Sigmoid colon (tissue), 7 donors: Measurements from ENCODE around the gene RNF180. TPM values are rescaled to one million over a fixed set of nuclear protein-coding genes. Genes with fewer than 3 reads are reported as not detected.

Source experiments
- DNase-seq: peaks from one replicate; pipeline ENCODE4 v3.0.0-alpha.2; 2019
- H3K27ac ChIP-seq, 4 donors: fragments of 200-600 bp; sonication (generic); one replicate each; pipeline ENCODE4 v1.5.1; 2016 to 2019; ENCODE audit warnings: mild to moderate bottlenecking in 1 of 4
- H3K27me3 ChIP-seq, 3 donors: fragments of 200-600 bp; sonication (generic); one replicate each; pipeline ENCODE4 v1.5.1; 2019; ENCODE audit warnings: mild to moderate bottlenecking in 1 of 3
- H3K36me3 ChIP-seq, 4 donors: fragments of 200-600 bp; sonication (generic); one replicate each; pipeline ENCODE4 v1.5.1; 2016 to 2019
- H3K4me1 ChIP-seq, 4 donors: fragments of 200-600 bp; sonication (generic); one replicate each; pipeline ENCODE4 v1.5.1; 2017 to 2019
- H3K4me3 ChIP-seq, 4 donors: fragments of 200-600 bp; sonication (generic); one replicate each; pipeline ENCODE4 v1.5.1; 2017 to 2019; ENCODE audit warnings: mild to moderate bottlenecking in 2 of 4, moderate library complexity in 1 of 4
- H3K9me3 ChIP-seq, 4 donors: fragments of 200-600 bp in 3 of 4; sonication (generic) in 3 of 4; one replicate each; pipeline versions ENCODE4 v1.5.1 to v1.6.1; 2013 to 2019
- CTCF ChIP-seq, 4 experiments: fragments of 450-650 bp in 3 of 4; fragments of 200-600 bp in 1 of 4; IDR thresholded peaks; one replicate each; pipeline ENCODE4 v1.5.1; 2016 to 2019; ENCODE audit warnings: antibody characterized with exemption in 4 of 4, mild to moderate bottlenecking in 3 of 4, moderate library complexity in 2 of 4
- EP300 ChIP-seq, 4 donors: sonication (generic); formaldehyde crosslinking; IDR thresholded peaks; one replicate each; pipeline ENCODE4 v1.6.1; 2017; ENCODE audit warnings: antibody characterized with exemption in 4 of 4
- POLR2A ChIP-seq, 2 donors: fragments of 450-650 bp; IDR thresholded peaks; one replicate each; pipeline ENCODE4 v1.6.1; 2016; ENCODE audit warnings: antibody characterized with exemption in 2 of 2, mild to moderate bottlenecking in 2 of 2, moderate library complexity in 2 of 2
- POLR2AphosphoS5 ChIP-seq, 4 donors: sonication (generic); formaldehyde crosslinking; IDR thresholded peaks; one replicate each; pipeline ENCODE4 v1.6.1; 2017; ENCODE audit warnings: antibody characterized with exemption in 4 of 4
- WGBS, 2 donors: extraction: QIAGEN DNeasy Blood & Tissue Kit; methylation state at CpG; one replicate each; pipeline ENCODE4 v1.1.7; 2013; 5-methylcytosine and 5-hydroxymethylcytosine counted together
- intact Hi-C: fragments of 100-400 bp; cut with DNase I; formaldehyde crosslinking; loops from one replicate; pipeline ENCODE4 v1.15.1; 2023
- polyA plus RNA-seq, 3 donors: library from polyadenylated mRNA; stranded (reverse); fragments of 200-250 nt; gene quantifications; one replicate each; pipeline ENCODE4 v1.2.3, GENCODE V29; 2013
- total RNA-seq, 4 donors: library from RNA; depleted of rRNA; stranded (reverse); fragments of >200 nt; gene quantifications; one replicate each; pipeline ENCODE4 v1.1.0, GENCODE V29; 2016
- donor health status: healthy with polysubstance abuse.
- donor health status: Bipolar disorder and iron deficiency.
- donor health status: healthy.

Gene RNF180
- total and polyA plus RNA-seq, 7 donors, result 0.23 to 27.1 (median 16.6) TPM

GRCh38 chr5:64166201-64166959 is 737 bp downstream of the RNF180 start:
- no peaks in the 10 kb centered on the region for H3K36me3 ChIP-seq
- intact Hi-C loops, result no loop called here
- no peaks in the 10 kb centered on the region for H3K27me3 ChIP-seq
- 12 to 22% methylated on average over 23 of the region's 23 CpGs for WGBS, 2 donors
- peak overlapping the region; percentile 58 to 93 (median 76) for H3K4me3 ChIP-seq
- TF ChIP-seq POLR2AphosphoS5 (IDR thresholded peaks at IDR 0.05) (no peak), POLR2A (IDR thresholded peaks at IDR 0.05) (no peak), CTCF (IDR thresholded peaks at IDR 0.05) (no peak), EP300 (IDR thresholded peaks at IDR 0.05) (no peak)
- H3K4me1 ChIP-seq, result peaks cover 0 to 23% (median 6%) of the 10 kb centered on the region in 4 donors
- peak overlapping the region; percentile 75 to 81 (median 76) for H3K27ac ChIP-seq
- no peaks in the 10 kb centered on the region for H3K9me3 ChIP-seq
- DNase-seq, result peak; percentile 62

GRCh38 chr5:64176301-64176700 is 10.7 kb downstream of the RNF180 start:
- Histone ChIP-seq H3K27ac (no peak overlapping the region), H3K4me1 (no peaks in the 10 kb centered on the region), H3K36me3 (no peaks in the 10 kb centered on the region), H3K4me3 (no peak overlapping the region), H3K9me3 (no peaks in the 10 kb centered on the region), H3K27me3 (no peaks in the 10 kb centered on the region)
- TF ChIP-seq POLR2A (IDR thresholded peaks at IDR 0.05) (no peak), CTCF (IDR thresholded peaks at IDR 0.05) (no peak), POLR2AphosphoS5 (IDR thresholded peaks at IDR 0.05) (no peak)
- intact Hi-C loops, result no loop called here
- no peak for DNase-seq
- WGBS, 2 donors, result 83 to 85% methylated on average over 2 of the region's 2 CpGs

- DNase-seq, result no peak
- Histone ChIP-seq H3K27ac (no peak overlapping the region), H3K36me3 (no peaks in the 10 kb centered on the region), H3K27me3 (no peaks in the 10 kb centered on the region), H3K9me3 (no peaks in the 10 kb centered on the region), H3K4me3 (no peak overlapping the region), H3K4me1 (no peaks in the 10 kb centered on the region)
- intact Hi-C loops, result no loop called here
- WGBS, 2 donors, result 63 to 72% methylated on average over 8 of the region's 8 CpGs
- no peak for TF ChIP-seq POLR2A (IDR thresholded peaks at IDR 0.05)
- no peak for TF ChIP-seq EP300 (IDR thresholded peaks at IDR 0.05)
- TF ChIP-seq POLR2AphosphoS5 (IDR thresholded peaks at IDR 0.05), result no peak
- TF ChIP-seq CTCF (IDR thresholded peaks at IDR 0.05), result no peak
Observed at GRCh38 chr5:64180661-64181343, 15.2 kb downstream of the RNF180 start.

GRCh38 chr5:64181440-64181839 is 15.8 kb downstream of the RNF180 start:
- Histone ChIP-seq H3K36me3 (no peaks in the 10 kb centered on the region), H3K4me1 (no peaks in the 10 kb centered on the region), H3K9me3 (no peaks in the 10 kb centered on the region), H3K4me3 (no peak overlapping the region), H3K27ac (no peak overlapping the region), H3K27me3 (no peaks in the 10 kb centered on the region)
- intact Hi-C loops, result no loop called here
- no peak for TF ChIP-seq POLR2A (IDR thresholded peaks at IDR 0.05)
- no peak for TF ChIP-seq EP300 (IDR thresholded peaks at IDR 0.05)
- no peak for TF ChIP-seq CTCF (IDR thresholded peaks at IDR 0.05)
- TF ChIP-seq POLR2AphosphoS5 (IDR thresholded peaks at IDR 0.05), result no peak
- WGBS, 2 donors, result 64 to 68% methylated on average over 2 of the region's 2 CpGs
- no peak for DNase-seq
